Myocyte (in vitro differentiated cells): ENCODE results near the gene GPX3. TPM values are rescaled to one million over a fixed set of nuclear protein-coding genes. Genes with fewer than 3 reads are reported as not detected.

Experiments used
- DNase-seq: peaks from one replicate; pipeline ENCODE4 v3.0.0-alpha.2; 2012; ENCODE audit warnings: low read depth
- total RNA-seq: library from RNA; depleted of rRNA; stranded (reverse); fragments of >200 nt; gene quantifications from 2 replicates; pipeline ENCODE4 v1.2.3, GENCODE V29; 2014

Gene GPX3
- total RNA-seq, 1 donor from 2014 or later, result 3.7 TPM

GRCh38 chr5:151033217-151033934 is 13.0 kb downstream of the GPX3 start:
- DNase-seq, result peak; percentile 71

- no peak for DNase-seq
Observed at GRCh38 chr5:151034422-151035379, 14.3 kb downstream of the GPX3 start.

GRCh38 chr5:151036556-151036955 is 16.2 kb downstream of the GPX3 start:
- DNase-seq, result no peak

- peak; percentile 77 for DNase-seq
Observed at GRCh38 chr5:151037561-151038411, 17.4 kb downstream of the GPX3 start.

GRCh38 chr5:151038412-151038745 is 18.0 kb downstream of the GPX3 start:
- DNase-seq, result no peak

GRCh38 chr5:151038801-151039238 is 18.4 kb downstream of the GPX3 start:
- no peak for DNase-seq

GRCh38 chr5:151039665-151040064 is 19.3 kb downstream of the GPX3 start:
- DNase-seq, result no peak

GRCh38 chr5:151040211-151040747 is 19.9 kb downstream of the GPX3 start:
- DNase-seq, result no peak

- no peak for DNase-seq
Observed at GRCh38 chr5:151041577-151042268, 21.3 kb downstream of the GPX3 start.

- no peak for DNase-seq
Observed at GRCh38 chr5:151042453-151043093, 22.2 kb downstream of the GPX3 start.

GRCh38 chr5:151047814-151048425 is 27.5 kb downstream of the GPX3 start:
- no peak for DNase-seq

GRCh38 chr5:151048526-151048925 is 28.1 kb downstream of the GPX3 start:
- no peak for DNase-seq

GRCh38 chr5:151051066-151051930 is 30.9 kb downstream of the GPX3 start:
- DNase-seq, result peak; percentile 86

GRCh38 chr5:151051931-151052608 is 31.7 kb downstream of the GPX3 start:
- DNase-seq, result no peak

GRCh38 chr5:151052836-151053235 is 32.4 kb downstream of the GPX3 start:
- no peak for DNase-seq

- no peak for DNase-seq
Observed at GRCh38 chr5:151053796-151054462, 33.5 kb downstream of the GPX3 start.

- DNase-seq, result no peak
Observed at GRCh38 chr5:151054709-151055108, 34.3 kb downstream of the GPX3 start.
